ENCODE measurements around the gene RXRG. TPM values are rescaled to one million over a fixed set of nuclear protein-coding genes. Genes with fewer than 3 reads are reported as not detected.

RXRG gene
- polyA plus RNA-seq, 1 donor: 3.3 TPM

DNA sequence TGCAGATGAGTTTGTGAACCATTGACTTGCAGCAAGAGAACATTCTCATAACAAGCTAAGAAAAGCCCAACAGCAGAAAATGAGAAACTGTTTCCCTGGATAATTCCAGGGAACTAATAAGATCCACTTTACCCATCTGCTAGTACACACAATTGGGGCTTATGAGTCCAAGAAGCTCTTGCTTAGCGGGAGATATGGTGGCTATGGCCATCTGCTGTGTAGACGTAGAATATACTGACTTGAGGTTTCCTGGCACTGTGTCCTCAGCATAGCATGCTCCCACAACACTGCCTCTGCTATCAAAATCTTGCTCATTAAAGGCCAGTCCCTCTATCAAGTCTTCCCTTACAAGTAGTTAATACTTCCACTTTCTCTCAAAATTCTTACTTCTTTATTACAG lies 6.8 kb upstream of the RXRG start:
- no peak for DNase-seq

GRCh38 chr1:165449131-165449530 lies 4.2 kb upstream of the RXRG start:
- DNase-seq: no peak

GRCh38 chr1:165445388-165445787 lies 462 bp upstream of the RXRG start:
- DNase-seq: no peak

- DNase-seq: no peak
These were observed 1.2 kb downstream of the RXRG start for GRCh38 chr1:165443539-165444311.

DNA sequence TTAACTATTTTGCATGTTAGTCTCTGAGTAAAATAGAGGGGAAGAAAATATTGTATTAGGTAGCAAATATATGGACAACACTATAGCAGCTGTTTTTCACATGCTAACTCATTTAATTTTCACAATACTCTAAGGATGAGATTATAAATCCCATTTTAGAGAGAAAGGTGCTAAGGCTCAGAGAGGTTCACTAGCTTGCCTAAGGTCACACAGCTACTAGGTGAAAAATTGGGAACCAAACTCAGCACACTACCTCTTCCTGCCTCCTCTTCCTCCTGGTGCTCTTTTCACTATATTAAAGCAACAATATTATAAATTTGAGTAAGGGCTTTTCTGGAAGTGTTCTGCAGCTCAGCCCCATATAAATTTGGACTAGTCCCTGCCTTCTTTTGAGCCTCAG lies 2.3 kb downstream of the RXRG start:
- DNase-seq: no peak

DNA sequence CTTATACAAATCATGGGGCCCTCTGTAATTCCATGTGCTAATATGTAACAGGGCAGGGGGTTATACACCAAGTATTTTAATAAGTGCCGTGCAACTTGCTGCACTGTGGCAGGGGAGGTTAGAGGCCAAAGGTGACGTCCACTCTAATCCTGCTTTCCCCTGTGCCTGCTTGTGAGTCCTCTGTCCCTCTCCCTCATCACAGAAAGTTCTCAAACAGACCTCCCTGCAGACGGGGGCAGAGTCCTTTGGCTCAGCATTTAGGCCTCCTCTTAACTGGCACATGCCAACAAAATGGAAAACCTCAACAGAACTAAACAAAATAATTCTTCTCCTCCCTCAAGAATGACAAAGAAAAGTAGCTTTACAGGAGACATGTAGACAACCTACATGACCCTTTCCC lies 2.9 kb downstream of the RXRG start:
- no peak for DNase-seq

DNA sequence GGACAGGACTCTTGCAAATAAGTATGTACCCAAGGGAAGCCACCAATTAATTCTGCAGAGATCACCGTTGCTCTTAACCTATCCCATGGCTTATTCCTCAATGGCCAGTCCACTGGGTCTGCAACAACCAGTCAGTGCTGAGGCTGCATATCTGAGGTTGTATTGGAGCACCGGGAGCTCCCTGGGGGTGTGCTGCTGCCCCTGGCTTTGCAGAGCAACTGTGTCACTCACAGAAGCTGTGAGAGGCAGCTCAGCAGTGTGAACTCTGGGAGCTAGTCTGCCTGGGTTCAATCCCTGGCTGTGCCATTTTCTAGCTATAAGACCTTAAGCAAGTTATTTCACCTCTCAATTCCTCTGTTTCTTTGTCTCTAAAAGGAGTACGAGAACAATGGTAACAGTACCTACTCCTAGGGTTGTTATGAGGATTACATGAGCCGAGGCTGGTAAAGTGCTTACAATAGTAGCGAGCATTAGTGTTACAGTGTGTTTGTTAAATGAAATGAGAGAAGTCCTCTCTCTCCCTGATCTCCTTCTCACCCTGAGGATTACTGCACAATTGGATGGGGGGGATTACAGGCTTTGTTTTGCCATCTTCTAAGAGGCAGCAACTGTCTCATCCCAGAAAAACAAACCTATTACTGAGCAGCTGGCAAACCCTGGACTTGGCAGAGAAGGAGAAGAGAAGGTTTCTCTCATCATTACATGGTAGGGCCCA lies 3.6 kb downstream of the RXRG start:
- no peak for DNase-seq

- DNase-seq: no peak
These were observed 5.6 kb downstream of the RXRG start for GRCh38 chr1:165439330-165439729.

GRCh38 chr1:165436994-165437393 lies 7.9 kb downstream of the RXRG start:
- DNase-seq: no peak

- no peak for DNase-seq
These were observed 9.1 kb downstream of the RXRG start for GRCh38 chr1:165435801-165436200.

GRCh38 chr1:165434281-165434680 lies 10.6 kb downstream of the RXRG start:
- DNase-seq: no peak

DNA sequence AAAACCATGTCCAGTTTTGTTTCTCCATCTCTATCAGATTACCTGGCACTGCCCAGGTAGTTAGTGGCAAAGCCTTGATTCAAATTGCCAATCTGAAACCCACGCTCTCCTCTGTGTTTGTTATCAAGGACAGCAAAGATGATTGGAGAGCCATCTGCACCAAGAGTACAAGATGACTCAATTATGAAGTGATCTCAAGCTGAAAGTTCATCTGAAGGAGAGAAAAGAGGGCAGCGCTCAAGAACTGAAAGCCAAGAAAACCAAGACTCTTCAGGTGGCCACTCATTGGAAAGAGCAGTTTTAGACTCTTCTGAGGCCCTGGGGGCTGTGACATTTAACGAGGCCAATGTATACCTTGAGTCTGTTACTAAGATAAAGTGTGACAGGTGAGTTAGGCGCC lies 13.8 kb downstream of the RXRG start:
- DNase-seq: no peak

DNA sequence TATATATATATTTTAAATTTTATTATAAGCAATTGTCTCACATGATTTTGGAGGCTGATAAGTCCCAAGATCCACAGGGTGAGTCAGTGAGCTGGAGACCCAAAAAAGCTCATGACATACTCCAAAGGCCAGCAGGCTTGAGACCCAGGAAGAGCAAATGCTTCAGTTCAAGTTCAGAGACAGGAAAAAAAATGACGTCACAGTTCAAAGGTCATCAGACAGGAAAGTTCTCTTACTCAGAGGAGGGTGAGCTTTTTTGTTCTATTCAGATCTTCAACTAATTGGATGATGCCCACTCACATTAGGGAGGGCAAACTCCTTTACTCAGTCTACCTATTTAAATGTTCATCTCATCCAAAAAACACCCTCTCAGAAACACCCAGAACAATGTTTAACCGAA lies 18.2 kb downstream of the RXRG start:
- DNase-seq: no peak

DNA sequence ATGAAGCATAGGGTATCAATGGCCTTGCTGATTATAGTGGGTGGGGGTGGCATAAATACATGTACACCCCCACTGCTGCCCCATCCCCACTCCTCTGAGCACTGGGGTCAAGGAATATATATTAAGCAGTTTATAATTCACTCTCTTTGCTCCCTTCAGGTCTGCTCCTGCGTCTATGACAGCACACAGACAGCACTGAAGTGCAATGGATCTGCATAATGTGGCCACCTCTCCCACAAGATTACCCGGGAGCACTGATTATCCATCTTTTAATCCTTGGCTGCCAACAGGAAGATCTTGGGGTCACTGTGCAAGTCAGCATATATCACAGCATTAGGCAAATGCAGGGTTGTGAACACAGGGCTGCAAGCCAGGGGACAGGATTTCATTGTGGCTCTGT lies 19.3 kb downstream of the RXRG start:
- DNase-seq: no peak

GRCh38 chr1:165424454-165425216 lies 20.3 kb downstream of the RXRG start:
- no peak for DNase-seq

DNA sequence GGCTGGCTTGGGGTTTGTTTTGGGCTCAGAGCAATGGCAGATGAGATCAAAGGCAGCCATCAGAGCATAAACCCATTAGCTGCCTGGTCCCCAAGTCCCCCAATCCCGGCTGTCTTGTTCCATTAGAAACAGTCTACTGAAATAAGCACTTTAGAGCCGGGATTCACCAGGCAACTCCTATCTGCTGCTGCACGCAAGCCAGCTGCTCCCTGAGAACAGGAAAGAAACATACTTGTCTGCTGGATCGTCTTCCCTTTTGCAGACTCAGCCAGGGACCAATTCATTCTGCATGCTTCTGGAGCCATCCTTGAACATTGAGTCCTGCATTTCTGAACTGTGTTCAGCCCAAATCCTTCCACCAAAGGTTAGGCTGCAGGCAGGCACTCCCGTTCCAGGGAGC lies 21.8 kb downstream of the RXRG start:
- DNase-seq: no peak

DNA sequence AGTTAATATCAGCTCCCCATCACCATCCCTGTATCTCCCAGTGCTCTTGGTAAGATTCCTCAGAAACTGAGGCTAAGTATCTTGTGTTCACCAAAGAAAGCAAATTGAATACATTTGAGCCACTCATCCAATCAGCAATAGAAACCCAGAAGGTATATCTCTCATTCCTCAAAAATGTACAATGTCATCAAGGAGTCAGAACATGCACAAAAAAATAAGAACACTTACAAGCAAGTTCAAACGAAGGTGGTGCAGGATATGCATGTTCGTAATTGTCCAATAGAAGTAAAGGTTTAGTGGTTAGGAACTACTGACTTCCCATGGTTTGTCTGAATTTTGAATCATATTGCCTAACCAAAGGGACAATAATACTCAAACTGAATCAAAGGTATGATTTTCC lies 24.3 kb downstream of the RXRG start:
- DNase-seq: no peak

DNA sequence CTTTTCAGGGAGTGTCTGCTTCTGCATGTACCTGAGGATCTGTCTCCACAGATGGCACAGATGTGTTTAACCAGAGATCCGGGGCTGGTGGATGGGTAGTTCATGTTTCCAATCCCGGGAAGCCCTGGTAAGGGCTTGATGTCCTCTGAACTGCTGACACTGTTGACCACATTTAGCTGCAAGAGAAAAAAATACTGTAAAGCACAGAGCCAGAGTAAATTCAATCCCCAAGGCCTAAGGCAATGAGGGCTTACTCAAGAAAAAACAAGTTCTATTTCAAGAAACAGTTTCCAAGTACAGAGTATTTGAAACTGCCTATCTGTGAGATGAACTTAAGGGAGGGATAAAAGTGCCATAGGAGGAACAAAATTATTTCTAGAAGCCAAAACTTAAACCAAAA lies 25.1 kb downstream of the RXRG start:
- no peak for DNase-seq

DNA sequence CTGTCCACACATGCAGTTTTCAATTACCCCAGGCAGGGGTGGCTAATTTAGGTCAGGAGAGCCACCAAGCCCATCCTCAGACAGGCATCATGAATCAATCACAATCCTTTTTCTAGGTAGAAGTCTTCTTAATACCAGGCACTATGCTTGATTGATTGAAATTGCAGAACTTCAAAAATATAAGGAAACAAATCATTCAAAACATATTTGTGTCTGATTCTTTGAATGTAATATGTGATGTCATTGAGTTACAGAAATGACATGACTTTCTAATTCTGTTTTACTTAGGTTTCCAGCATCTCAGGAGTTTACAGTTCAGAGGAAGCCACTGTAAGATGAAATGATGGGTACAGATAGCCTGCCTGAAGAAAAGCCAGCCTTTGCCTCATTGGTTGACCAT lies 26.7 kb downstream of the RXRG start:
- DNase-seq: no peak

- DNase-seq: no peak
These were observed 28.1 kb downstream of the RXRG start for GRCh38 chr1:165416876-165417275.

DNA sequence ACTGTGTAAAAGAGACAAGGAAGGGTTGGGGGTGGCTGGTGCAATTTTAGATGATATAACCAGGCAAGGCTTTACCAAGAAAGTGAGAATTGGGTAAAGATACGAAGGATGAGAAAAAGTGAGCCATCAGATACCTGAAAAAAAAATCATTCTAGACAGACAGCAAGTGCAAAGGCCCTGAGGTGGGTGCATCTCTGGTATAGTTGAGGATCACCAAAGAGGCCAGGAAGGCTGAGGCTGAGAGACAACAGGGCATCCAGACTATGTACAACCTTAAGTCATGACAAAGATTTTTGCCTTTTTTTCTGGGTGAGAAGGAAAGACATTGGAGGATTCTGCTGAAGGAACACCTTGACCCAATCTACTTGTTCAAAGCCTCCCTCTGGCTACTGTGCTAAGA lies 29.9 kb downstream of the RXRG start:
- DNase-seq: no peak

GRCh38 chr1:165414620-165415019 lies 30.3 kb downstream of the RXRG start:
- no peak for DNase-seq

GRCh38 chr1:165411396-165411795 lies 33.5 kb downstream of the RXRG start:
- no peak for DNase-seq

Data from left kidney (tissue), 2 donors.